Suppressor macrophage (primary cell): ENCODE results near the gene KLHL28.

Source experiments
- DNase-seq, 4 experiments: peaks; one replicate each; pipeline ENCODE4 v3.0.0-alpha.2; 2020 to 2022
- total RNA-seq, 17 experiments: gene quantifications; one replicate each; lab custom pipeline; 2026; ENCODE audit warnings: mixed read lengths in 6 of 17, inconsistent platforms in 3 of 17; lab: John Stamatoyannopoulos, UW

KLHL28 gene
- total RNA-seq: 17.9 to 47.5 (median 33.0) reads per million in 17 experiments

GRCh38 chr14:44961554-44962333, at the start of gene KLHL28, which contains the start of gene TOGARAM1:
KLHL28 (minus strand) TSS chr14:44961947; CDS start chr14:44945928, 16,019 bp downstream.
TOGARAM1 (plus strand) TSS chr14:44962190; CDS start chr14:44962422, 232 bp downstream.
- DNase-seq: peak; percentile 96 to 100 (median 98)

- no peak for DNase-seq
Measured at GRCh38 chr14:45003924-45004323, 42.2 kb upstream of the KLHL28 start.

- no peak for DNase-seq
Measured at GRCh38 chr14:44995770-44996294, 34.1 kb upstream of the KLHL28 start.

- DNase-seq: no peak
Measured at GRCh38 chr14:44995196-44995595, 33.4 kb upstream of the KLHL28 start.

- no peak for DNase-seq
Measured at GRCh38 chr14:44990533-44990932, 28.8 kb upstream of the KLHL28 start.

- peak; percentile 39 to 73 (median 61) for DNase-seq
Measured at GRCh38 chr14:44989497-44990440, 28.0 kb upstream of the KLHL28 start.

- DNase-seq: no peak
Measured at GRCh38 chr14:44988694-44989093, 26.9 kb upstream of the KLHL28 start.

GRCh38 chr14:44982594-44982993, 20.8 kb upstream of the KLHL28 start:
- no peak for DNase-seq

- DNase-seq: peak in 2 of 4 experiments; percentile 8 to 29
Measured at GRCh38 chr14:44981198-44981597, 19.5 kb upstream of the KLHL28 start.

GRCh38 chr14:44979740-44980356, 18.1 kb upstream of the KLHL28 start:
- DNase-seq: no peak

- no peak for DNase-seq
Measured at GRCh38 chr14:44979273-44979672, 17.5 kb upstream of the KLHL28 start.

- DNase-seq: no peak
Measured at GRCh38 chr14:44971459-44971858, 9.7 kb upstream of the KLHL28 start.

- no peak for DNase-seq
Measured at GRCh38 chr14:44970907-44971306, 9.2 kb upstream of the KLHL28 start.

GRCh38 chr14:44968714-44969113, 7.0 kb upstream of the KLHL28 start:
- DNase-seq: no peak

GRCh38 chr14:44966601-44967336, 5.0 kb upstream of the KLHL28 start:
- no peak for DNase-seq

- no peak for DNase-seq
Measured at GRCh38 chr14:44963775-44964380, 2.1 kb upstream of the KLHL28 start.

GRCh38 chr14:44963044-44963528, 1.3 kb upstream of the KLHL28 start:
- peak in 3 of 4 experiments; percentile 12 to 20 (median 17) for DNase-seq

- peak; percentile 45 to 67 (median 48) for DNase-seq
Measured at GRCh38 chr14:44962334-44963043, 742 bp upstream of the KLHL28 start.

GRCh38 chr14:44961151-44961553, 595 bp downstream of the KLHL28 start:
- DNase-seq: peak; percentile 70 to 87 (median 80)

GRCh38 chr14:44960646-44961045, 1.1 kb downstream of the KLHL28 start:
- no peak for DNase-seq
